Measurements from ENCODE around the gene TSEN34. TPM values are rescaled to one million over a fixed set of nuclear protein-coding genes. Genes with fewer than 3 reads are reported as not detected.
"Not testable (repeated sequence)": the region's sequence is repeated elsewhere in the genome, so short reads cannot be mapped to it uniquely, and the experiment has no call there.

TSEN34 gene
- total and polyA plus RNA-seq, 2 experiments from 2014 or later, result 36.6 to 53.4 TPM

GRCh38 chr19:54169149-54169740 lies 21.9 kb upstream of the TSEN34 start (continued):
- TF ChIP-seq ZNF462 (CRISPR knock-in tag; IDR thresholded peaks at IDR 0.05) (no peak), REST (IDR thresholded peaks at IDR 0.05; ENCODE audit: unreplicated experiment) (no peak)

- H3K4me3 Mint-ChIP-seq, result peak overlapping the region; percentile 47; the same call in 2 of the 3 replicates
- not testable (repeated sequence) for ATAC-seq
These were observed 19.2 kb upstream of the TSEN34 start for GRCh38 chr19:54171736-54172431.

More at GRCh38 chr19:54171736-54172431, 19.2 kb upstream of the TSEN34 start:
- Mint-ChIP-seq H3K27me3 (ENCODE audit: insufficient read depth, low read depth, poor library complexity) (peaks cover 24% of the 10 kb centered on the region), H3K36me3 (ENCODE audit: low read depth) (peaks cover 10% of the 10 kb centered on the region), H3K4me1 (peaks cover 12% of the 10 kb centered on the region)
- not testable (repeated sequence) for H3K27ac Mint-ChIP-seq; H3K4me1 ChIP-seq (ENCODE audit: insufficient read depth); H3K4me3 ChIP-seq; H3K36me3 ChIP-seq (ENCODE audit: insufficient read depth); H3K27me3 ChIP-seq (ENCODE audit: insufficient read depth); H3K9me2 ChIP-seq (ENCODE audit: insufficient read depth); H3K4me2 ChIP-seq; H3K79me2 ChIP-seq (replicated peaks; ENCODE audit: insufficient read depth); H3K27ac ChIP-seq (ENCODE audit: low read depth); DNase-seq (ENCODE audit: low spot score); H3K9me3 Mint-ChIP-seq; H2AFZ ChIP-seq; H4K20me1 ChIP-seq (replicated peaks; ENCODE audit: insufficient read depth)
- peaks cover 13% of the 10 kb centered on the region for H3F3A ChIP-seq (replicated peaks; ENCODE audit: low read depth)

Measured in GM23338 (cell line).